Stomach smooth muscle (tissue), 2 donors: ENCODE results near the gene ARHGAP10.
"Not testable (repeated sequence)": the region's sequence is repeated elsewhere in the genome, so short reads cannot be mapped to it uniquely, and the experiment has no call there.

Experiments
- H3K27ac ChIP-seq: one replicate; pipeline ENCODE4 v1.7.0; 2013; ENCODE audit warnings: mild to moderate bottlenecking, low read length, inconsistent platforms
- H3K27me3 ChIP-seq, 2 donors: one replicate each; pipeline ENCODE4 v1.7.0; 2013; ENCODE audit warnings: low read length in 2 of 2; ENCODE audit not compliant: insufficient read depth in 2 of 2, control insufficient read depth in 1 of 2
- H3K36me3 ChIP-seq, 2 donors: one replicate each; pipeline ENCODE4 v1.7.0; 2013; ENCODE audit warnings: low read length in 2 of 2; ENCODE audit not compliant: control insufficient read depth in 2 of 2, insufficient read depth in 2 of 2
- H3K4me1 ChIP-seq: one replicate; pipeline ENCODE4 v1.7.0; 2013; ENCODE audit warnings: low read length; ENCODE audit not compliant: control insufficient read depth, insufficient read depth
- H3K4me3 ChIP-seq, 2 donors: one replicate each; pipeline ENCODE4 v1.7.0; 2013; ENCODE audit warnings: low read length in 2 of 2
- H3K9ac ChIP-seq, 2 donors: one replicate each; pipeline ENCODE4 v1.7.0; 2013; ENCODE audit warnings: low read length in 2 of 2, mild to moderate bottlenecking in 1 of 2
- H3K9me3 ChIP-seq, 2 donors: one replicate each; pipeline ENCODE4 v1.7.0; 2013; ENCODE audit warnings: low read length in 2 of 2; ENCODE audit not compliant: control insufficient read depth in 2 of 2
- donor health status: healthy.
- donor health status: Pancreatic carcinoma.

The ARHGAP10 gene

DNA sequence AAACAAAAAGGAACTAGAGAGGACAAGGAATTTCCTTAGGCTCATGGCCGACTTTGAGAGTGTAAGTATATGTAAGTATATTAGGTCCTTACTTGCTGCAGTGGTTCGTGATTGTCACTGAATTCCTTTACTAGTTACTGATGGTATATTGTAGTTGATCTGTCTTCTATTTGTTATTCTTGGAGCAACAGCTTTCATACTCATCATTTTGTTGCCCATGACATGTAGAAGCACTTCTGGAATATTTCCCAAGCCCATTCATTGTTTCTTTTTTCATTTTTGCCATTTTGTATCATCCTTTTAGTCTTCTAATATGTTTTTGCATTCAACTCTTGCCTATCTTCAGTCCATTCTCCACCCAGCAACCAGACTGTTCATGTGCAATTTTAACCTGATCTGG, 170.0 kb downstream of the ARHGAP10 start:
- no peak overlapping the region for H3K27ac ChIP-seq
- no peaks in the 10 kb centered on the region for H3K27me3 ChIP-seq
- peaks cover 0 to 5% of the 10 kb centered on the region in 2 donors for H3K36me3 ChIP-seq
- H3K4me3 ChIP-seq: no peak overlapping the region
- H3K4me1 ChIP-seq: peaks cover 3% of the 10 kb centered on the region
- no peak overlapping the region for H3K9ac ChIP-seq
- no peaks in the 10 kb centered on the region for H3K9me3 ChIP-seq

GRCh38 chr4:147909225-147909624, 177.3 kb downstream of the ARHGAP10 start:
- Histone ChIP-seq H3K9ac (no peak overlapping the region), H3K4me1 (no peaks in the 10 kb centered on the region), H3K27ac (no peak overlapping the region), H3K9me3 (no peaks in the 10 kb centered on the region), H3K36me3 (peaks cover 11 to 12% of the 10 kb centered on the region in 2 donors), H3K27me3 (no peaks in the 10 kb centered on the region), H3K4me3 (no peak overlapping the region)

GRCh38 chr4:147910315-147910714, 178.4 kb downstream of the ARHGAP10 start:
- no peaks in the 10 kb centered on the region for H3K27me3 ChIP-seq

DNA sequence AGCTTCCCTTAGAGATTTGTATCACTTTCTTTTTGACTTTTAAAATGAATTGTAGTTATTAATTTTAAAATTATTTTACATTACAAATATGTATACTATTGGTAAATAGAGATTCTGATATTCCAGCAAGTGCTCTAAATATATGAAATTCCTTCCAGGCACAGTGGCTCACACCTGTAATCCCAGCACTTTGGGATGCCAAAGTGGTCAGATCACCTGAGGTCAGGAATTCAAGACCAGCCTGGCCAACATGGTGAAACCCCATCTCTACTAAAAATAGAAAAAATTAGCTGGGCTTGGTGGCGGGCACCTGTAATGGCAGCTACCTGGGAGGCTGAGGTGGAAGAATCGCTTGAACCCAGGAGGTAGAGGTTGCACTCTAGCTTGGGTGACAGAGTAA, 180.2 kb downstream of the ARHGAP10 start:
- H3K9ac ChIP-seq, H3K27me3 ChIP-seq, H3K4me3 ChIP-seq, H3K4me1 ChIP-seq, H3K27ac ChIP-seq, H3K9me3 ChIP-seq: not testable (repeated sequence)
- H3K36me3 ChIP-seq: peaks cover 18 to 20% of the 10 kb centered on the region in 2 donors

More at GRCh38 chr4:147910315-147910714, 178.4 kb downstream of the ARHGAP10 start:
- no peak overlapping the region for H3K4me3 ChIP-seq
- no peak overlapping the region for H3K9ac ChIP-seq
- no peaks in the 10 kb centered on the region for H3K4me1 ChIP-seq
- no peak overlapping the region for H3K27ac ChIP-seq
- peaks cover 16 to 17% of the 10 kb centered on the region in 2 donors for H3K36me3 ChIP-seq
- no peaks in the 10 kb centered on the region for H3K9me3 ChIP-seq

DNA sequence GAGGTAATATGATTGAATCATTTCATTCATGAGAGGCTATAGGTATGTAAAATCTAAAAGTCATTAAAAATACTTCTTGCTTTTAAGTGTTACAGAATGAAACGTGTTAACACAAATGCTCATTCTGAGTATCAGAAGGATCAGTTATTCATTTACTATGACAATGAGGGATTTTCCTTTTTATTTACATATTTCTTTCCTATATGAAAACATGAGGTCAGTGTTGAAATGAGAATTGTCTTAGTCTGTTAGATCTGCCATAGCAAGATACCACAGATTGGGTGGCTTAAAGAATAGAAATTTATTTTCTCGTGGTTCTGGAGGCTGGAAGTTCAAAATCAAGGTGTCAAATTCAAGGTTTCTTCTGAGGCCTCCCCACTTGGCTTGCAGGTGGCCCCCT, 181.2 kb downstream of the ARHGAP10 start:
- no peak overlapping the region for H3K9ac ChIP-seq
- peaks cover 17 to 18% of the 10 kb centered on the region in 2 donors for H3K36me3 ChIP-seq
- no peaks in the 10 kb centered on the region for H3K4me1 ChIP-seq
- no peak overlapping the region for H3K27ac ChIP-seq
- H3K4me3 ChIP-seq: no peak overlapping the region
- H3K9me3 ChIP-seq: no peaks in the 10 kb centered on the region
- no peaks in the 10 kb centered on the region for H3K27me3 ChIP-seq

DNA sequence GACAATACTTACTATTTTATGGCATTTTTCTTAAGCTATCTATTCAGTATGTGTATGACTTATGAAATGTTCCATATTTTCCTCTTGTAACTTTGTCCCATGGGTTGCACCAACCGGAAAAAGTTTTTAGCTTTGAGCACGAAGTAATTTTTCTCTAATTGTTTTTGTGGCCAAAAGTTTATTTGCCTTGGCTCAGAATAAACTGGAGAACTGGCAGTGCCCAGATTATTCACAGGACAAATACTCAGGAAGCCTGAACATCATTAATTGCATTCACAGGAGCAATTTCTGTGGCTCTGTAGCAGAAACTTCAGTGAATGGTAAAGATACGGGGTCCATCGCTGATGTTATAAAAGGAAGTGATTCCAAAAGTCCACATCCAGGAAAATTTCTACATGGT, 184.5 kb downstream of the ARHGAP10 start:
- H3K27me3 ChIP-seq: no peaks in the 10 kb centered on the region
- no peak overlapping the region for H3K4me3 ChIP-seq
- H3K36me3 ChIP-seq: peaks cover 17 to 18% of the 10 kb centered on the region in 2 donors
- no peak overlapping the region for H3K9ac ChIP-seq
- no peaks in the 10 kb centered on the region for H3K4me1 ChIP-seq
- no peaks in the 10 kb centered on the region for H3K9me3 ChIP-seq
- H3K27ac ChIP-seq: no peak overlapping the region

DNA sequence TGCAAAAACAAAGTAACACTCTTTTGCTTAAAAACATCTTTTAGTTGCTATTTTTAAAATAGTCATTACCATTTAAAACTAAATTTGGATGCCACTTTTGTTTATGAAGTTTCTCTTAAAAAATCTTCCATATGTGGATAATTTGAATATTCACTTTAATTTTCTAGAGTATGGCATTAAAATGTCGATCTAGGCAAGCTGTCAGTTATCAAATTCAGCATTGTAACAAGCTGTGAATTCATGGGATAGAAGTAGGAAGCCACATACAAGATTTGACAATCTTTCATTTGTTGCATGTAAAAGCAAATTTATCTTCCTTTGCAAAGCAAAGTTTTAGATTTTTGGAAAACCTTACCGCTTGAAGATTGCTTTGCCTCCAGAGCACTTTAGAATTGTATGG, 191.5 kb downstream of the ARHGAP10 start:
- H3K9me3 ChIP-seq: no peaks in the 10 kb centered on the region
- H3K4me3 ChIP-seq: no peak overlapping the region
- H3K36me3 ChIP-seq: peaks cover 3 to 5% of the 10 kb centered on the region in 2 donors

GRCh38 chr4:147923854-147924253, 192.0 kb downstream of the ARHGAP10 start:
- Histone ChIP-seq H3K9me3 (no peaks in the 10 kb centered on the region), H3K4me1 (peaks cover 2% of the 10 kb centered on the region), H3K9ac (no peak overlapping the region), H3K36me3 (peaks cover 3 to 5% of the 10 kb centered on the region in 2 donors), H3K4me3 (no peak overlapping the region), H3K27ac (no peak overlapping the region), H3K27me3 (no peaks in the 10 kb centered on the region)

More for the DNA sequence above, 191.5 kb downstream of the ARHGAP10 start:
- Histone ChIP-seq H3K27me3 (no peaks in the 10 kb centered on the region), H3K27ac (no peak overlapping the region), H3K4me1 (peaks cover 2% of the 10 kb centered on the region), H3K9ac (no peak overlapping the region)

GRCh38 chr4:147924604-147925412, 192.9 kb downstream of the ARHGAP10 start:
- Histone ChIP-seq H3K27me3 (no peaks in the 10 kb centered on the region), H3K4me1 (peaks cover 2% of the 10 kb centered on the region), H3K36me3 (peaks cover 3 to 4% of the 10 kb centered on the region in 2 donors), H3K27ac (no peak overlapping the region), H3K4me3 (no peak overlapping the region), H3K9me3 (no peaks in the 10 kb centered on the region), H3K9ac (no peak overlapping the region)

- H3K27ac ChIP-seq: peak overlapping the region; percentile 62
- no peaks in the 10 kb centered on the region for H3K9me3 ChIP-seq
Measured at GRCh38 chr4:147927377-147928137, 195.7 kb downstream of the ARHGAP10 start.

More at GRCh38 chr4:147927377-147928137, 195.7 kb downstream of the ARHGAP10 start:
- Histone ChIP-seq H3K4me1 (peaks cover 2% of the 10 kb centered on the region), H3K9ac (no peak overlapping the region), H3K27me3 (no peaks in the 10 kb centered on the region), H3K4me3 (peak overlapping the region in 1 of 2 donors; percentile 5), H3K36me3 (peaks cover 2 to 4% of the 10 kb centered on the region in 2 donors)
